Nephron (organoid): Measurements from ENCODE around the gene TNF.

ENCODE experiments used
- H3K27ac Mint-ChIP-seq, 3 experiments: 2 replicates each; pipeline ENCODE4 v1.8.0; 2020; ENCODE audit warnings: mixed read lengths in 3 of 3, mild to moderate bottlenecking in 2 of 3, moderate library complexity in 1 of 3
- H3K27me3 Mint-ChIP-seq: 2 replicates; pipeline ENCODE4 v1.8.0; 2021; ENCODE audit warnings: low read depth, mild to moderate bottlenecking, moderate library complexity, mixed read lengths
- H3K36me3 Mint-ChIP-seq: 2 replicates; pipeline ENCODE4 v1.8.0; 2020; ENCODE audit warnings: low read depth, mixed read lengths
- H3K4me1 Mint-ChIP-seq: 2 replicates; pipeline ENCODE4 v1.8.0; 2020; ENCODE audit warnings: mixed read lengths
- H3K4me3 Mint-ChIP-seq, 3 experiments: 2 replicates each; pipeline ENCODE4 v1.8.0; 2020; ENCODE audit warnings: mild to moderate bottlenecking in 3 of 3, mixed read lengths in 3 of 3, moderate library complexity in 2 of 3
- H3K9me3 Mint-ChIP-seq: 2 replicates; pipeline ENCODE4 v1.8.0; 2020; ENCODE audit warnings: mixed read lengths
- CTCF ChIP-seq, 3 experiments: fragments of 200-600 bp; sonication (generic); IDR thresholded peaks; one replicate each; pipeline ENCODE4 v1.5.0; 2021; ENCODE audit warnings: antibody characterized with exemption in 3 of 3; ENCODE audit not compliant: unreplicated experiment in 3 of 3

The TNF gene

GRCh38 chr6:31614075-31614619, 38.8 kb downstream of the TNF start:
- peak overlapping the region; percentile 78 to 94 (median 86) for H3K27ac Mint-ChIP-seq
- H3K4me3 Mint-ChIP-seq = no peak overlapping the region

GRCh38 chr6:31614684-31615578, 39.6 kb downstream of the TNF start, which contains the start of gene AIF1:
AIF1 (plus strand) TSS chr6:31615234; CDS start chr6:31615330, 96 bp downstream.
- Mint-ChIP-seq H3K4me3 (peak within 1 kb of the TSS; percentile 53 to 69 (median 57)), H3K27me3 (no peaks in the 10 kb centered on the region), H3K9me3 (no peaks in the 10 kb centered on the region), H3K27ac (peak within 1 kb of the TSS; percentile 78 to 94 (median 86)), H3K36me3 (no peaks in the 10 kb centered on the region), H3K4me1 (peaks cover 24% of the 10 kb centered on the region)
- TF ChIP-seq CTCF (IDR thresholded peaks at IDR 0.05; ENCODE audit: unreplicated experiment in 3 of 3) = no peak

More at GRCh38 chr6:31614075-31614619, 38.8 kb downstream of the TNF start:
- no peak for TF ChIP-seq CTCF (IDR thresholded peaks at IDR 0.05; ENCODE audit: unreplicated experiment in 3 of 3)
- H3K9me3 Mint-ChIP-seq = no peaks in the 10 kb centered on the region
- H3K4me1 Mint-ChIP-seq = peaks cover 29% of the 10 kb centered on the region
- no peaks in the 10 kb centered on the region for H3K36me3 Mint-ChIP-seq
- no peaks in the 10 kb centered on the region for H3K27me3 Mint-ChIP-seq

GRCh38 chr6:31615748-31616147, 40.4 kb downstream of the TNF start:
- peak overlapping the region; percentile 53 to 69 (median 57) for H3K4me3 Mint-ChIP-seq
- peaks cover 20% of the 10 kb centered on the region for H3K4me1 Mint-ChIP-seq
- H3K27me3 Mint-ChIP-seq = no peaks in the 10 kb centered on the region
- no peaks in the 10 kb centered on the region for H3K36me3 Mint-ChIP-seq
- no peaks in the 10 kb centered on the region for H3K9me3 Mint-ChIP-seq
- TF ChIP-seq CTCF (IDR thresholded peaks at IDR 0.05; ENCODE audit: unreplicated experiment in 3 of 3) = no peak
- peak overlapping the region; percentile 78 to 94 (median 86) for H3K27ac Mint-ChIP-seq

GRCh38 chr6:31617010-31617409, 41.6 kb downstream of the TNF start:
- Mint-ChIP-seq H3K4me3 (peak overlapping the region; percentile 43 to 71 (median 58)), H3K9me3 (no peaks in the 10 kb centered on the region), H3K36me3 (peaks cover under 1% of the 10 kb centered on the region), H3K4me1 (peaks cover 18% of the 10 kb centered on the region), H3K27me3 (no peaks in the 10 kb centered on the region), H3K27ac (peak overlapping the region; percentile 78 to 94 (median 86))
- TF ChIP-seq CTCF (IDR thresholded peaks at IDR 0.05; ENCODE audit: unreplicated experiment in 3 of 3) = no peak

GRCh38 chr6:31619805-31620585, 44.6 kb downstream of the TNF start:
- Mint-ChIP-seq H3K9me3 (no peaks in the 10 kb centered on the region), H3K4me1 (peaks cover 23% of the 10 kb centered on the region), H3K4me3 (peak overlapping the region; percentile 86 to 90 (median 87)), H3K36me3 (peaks cover 25% of the 10 kb centered on the region), H3K27me3 (no peaks in the 10 kb centered on the region), H3K27ac (peak overlapping the region; percentile 91 to 99 (median 98))
- TF ChIP-seq CTCF (IDR thresholded peaks at IDR 0.05; ENCODE audit: unreplicated experiment in 3 of 3) = no peak
